K562 treated with DMSO at 1 percent for 48 hours (cell line): Measurements from ENCODE around the gene FXN. TPM values are rescaled to one million over a fixed set of nuclear protein-coding genes. Genes with fewer than 3 reads are reported as not detected.

Source experiments
- total RNA-seq: library from RNA; unstranded; fragments of 300-600 nt; gene quantifications from 2 replicates; pipeline ENCODE4 v1.2.3, GENCODE V29; 2022; ENCODE audit warnings: low replicate concordance; ENCODE audit errors: extremely low read depth

Gene FXN
- not detected in 2 replicates for total RNA-seq

DNA sequence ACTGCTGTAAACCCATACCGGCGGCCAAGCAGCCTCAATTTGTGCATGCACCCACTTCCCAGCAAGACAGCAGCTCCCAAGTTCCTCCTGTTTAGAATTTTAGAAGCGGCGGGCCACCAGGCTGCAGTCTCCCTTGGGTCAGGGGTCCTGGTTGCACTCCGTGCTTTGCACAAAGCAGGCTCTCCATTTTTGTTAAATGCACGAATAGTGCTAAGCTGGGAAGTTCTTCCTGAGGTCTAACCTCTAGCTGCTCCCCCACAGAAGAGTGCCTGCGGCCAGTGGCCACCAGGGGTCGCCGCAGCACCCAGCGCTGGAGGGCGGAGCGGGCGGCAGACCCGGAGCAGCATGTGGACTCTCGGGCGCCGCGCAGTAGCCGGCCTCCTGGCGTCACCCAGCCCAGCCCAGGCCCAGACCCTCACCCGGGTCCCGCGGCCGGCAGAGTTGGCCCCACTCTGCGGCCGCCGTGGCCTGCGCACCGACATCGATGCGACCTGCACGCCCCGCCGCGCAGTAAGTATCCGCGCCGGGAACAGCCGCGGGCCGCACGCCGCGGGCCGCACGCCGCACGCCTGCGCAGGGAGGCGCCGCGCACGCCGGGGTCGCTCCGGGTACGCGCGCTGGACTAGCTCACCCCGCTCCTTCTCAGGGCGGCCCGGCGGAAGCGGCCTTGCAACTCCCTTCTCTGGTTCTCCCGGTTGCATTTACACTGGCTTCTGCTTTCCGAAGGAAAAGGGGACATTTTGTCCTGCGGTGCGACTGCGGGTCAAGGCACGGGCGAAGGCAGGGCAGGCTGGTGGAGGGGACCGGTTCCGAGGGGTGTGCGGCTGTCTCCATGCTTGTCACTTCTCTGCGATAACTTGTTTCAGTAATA, at the start of gene FXN:
FXN (plus strand) TSS at position 315 of the 871 bp plus-strand sequence; CDS start at position 346, 31 bp downstream.

DNA sequence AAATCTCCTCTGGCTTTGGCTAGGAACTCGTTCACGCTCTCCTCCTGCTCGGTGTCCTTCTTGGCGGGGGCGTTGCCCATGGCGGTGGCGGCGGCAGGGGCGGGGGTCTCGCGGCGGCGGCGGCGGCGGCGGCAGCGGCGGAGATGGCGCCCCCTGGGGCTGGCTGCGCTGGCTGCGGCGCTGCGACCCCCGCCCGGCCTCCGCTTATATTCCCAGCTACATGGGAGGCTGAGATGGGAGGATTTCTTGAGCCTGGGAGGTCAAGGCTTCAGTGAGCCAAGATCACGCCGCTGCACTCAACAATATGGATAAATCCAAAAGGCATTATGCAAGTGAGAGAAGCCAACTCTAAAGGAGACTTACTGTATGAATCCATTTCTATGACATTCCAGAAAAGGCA, 21.5 kb upstream of the FXN start, which contains the start of gene PRKACG:
PRKACG (minus strand) TSS at position 101 of the 400 bp plus-strand sequence; CDS start at position 80, 21 bp downstream.

Other genes with a start within 250 kb of the FXN start
- gene PRKACG, start 21.6 kb upstream of the FXN start, total RNA-seq = not detected in 2 replicates
- not detected in 2 replicates for gene TJP2, start 138.5 kb downstream of the FXN start, total RNA-seq